ENCODE results near the gene CPT1C. TPM values are rescaled to one million over a fixed set of nuclear protein-coding genes. Genes with fewer than 3 reads are reported as not detected.

CPT1C gene
- total RNA-seq, 2 donors from 2014 or later = 0.66 to 3.4 TPM

GRCh38 chr19:49696115-49696514, 5.2 kb downstream of the CPT1C start:
- H3K4me1 ChIP-seq = peaks cover 7% of the 10 kb centered on the region
- no peaks in the 10 kb centered on the region for H3K9me3 ChIP-seq
- H3K27ac ChIP-seq = no peak overlapping the region
- H3K36me3 ChIP-seq (replicated peaks in 1 of 2; ENCODE audit: insufficient read depth in 1 of 2, low read depth in 2 of 2) = no peaks in the 10 kb centered on the region
- DNase-seq (no peak), ATAC-seq (no peak)
- no peak for TF ChIP-seq CTCF (IDR thresholded peaks at IDR 0.05)
- TF ChIP-seq POLR2A (IDR thresholded peaks at IDR 0.05) = no peak
- no peak overlapping the region for H3K4me3 ChIP-seq
- peaks cover 0 to under 1% of the 10 kb centered on the region in 2 donors for H3K27me3 ChIP-seq
- intact Hi-C loops (cut with DNase I) = no loop called here
- 82 to 83% methylated on average over 6 of the region's 6 CpGs for WGBS, 2 donors

GRCh38 chr19:49696865-49697264, 5.9 kb downstream of the CPT1C start:
- Histone ChIP-seq H3K27ac (no peak overlapping the region), H3K9me3 (no peaks in the 10 kb centered on the region), H3K36me3 (replicated peaks in 1 of 2; ENCODE audit: insufficient read depth in 1 of 2, low read depth in 2 of 2) (no peaks in the 10 kb centered on the region), H3K27me3 (peaks cover 0 to 6% of the 10 kb centered on the region in 2 donors), H3K4me1 (no peaks in the 10 kb centered on the region), H3K4me3 (no peak overlapping the region)
- 80 to 85% methylated on average over 7 of the region's 7 CpGs for WGBS, 2 donors
- no peak for TF ChIP-seq CTCF (IDR thresholded peaks at IDR 0.05)
- no peak for TF ChIP-seq POLR2A (IDR thresholded peaks at IDR 0.05)
- intact Hi-C loops (cut with DNase I) = no loop called here
- no peak for ATAC-seq
- no peak for DNase-seq

- Histone ChIP-seq H3K9me3 (no peaks in the 10 kb centered on the region), H3K27ac (no peak overlapping the region), H3K4me1 (no peaks in the 10 kb centered on the region), H3K4me3 (no peak overlapping the region), H3K36me3 (replicated peaks in 1 of 2; ENCODE audit: insufficient read depth in 1 of 2, low read depth in 2 of 2) (no peaks in the 10 kb centered on the region), H3K27me3 (peaks cover 0 to 6% of the 10 kb centered on the region in 2 donors)
- intact Hi-C loops (cut with DNase I) = no loop called here
- TF ChIP-seq POLR2A (IDR thresholded peaks at IDR 0.05) = no peak
- TF ChIP-seq CTCF (IDR thresholded peaks at IDR 0.05) = no peak
- ATAC-seq (no peak), DNase-seq (no peak)
- 78 to 83% methylated on average over 4 to 5 of the region's 5 CpGs for WGBS, 2 donors
Observed at GRCh38 chr19:49699364-49699763, 8.4 kb downstream of the CPT1C start.

GRCh38 chr19:49700563-49700962, 9.6 kb downstream of the CPT1C start:
- ATAC-seq = no peak
- intact Hi-C loops (cut with DNase I) = no loop called here
- no peak for DNase-seq
- H3K9me3 ChIP-seq = no peaks in the 10 kb centered on the region
- no peaks in the 10 kb centered on the region for H3K4me1 ChIP-seq
- TF ChIP-seq POLR2A (IDR thresholded peaks at IDR 0.05) = no peak
- no peak for TF ChIP-seq CTCF (IDR thresholded peaks at IDR 0.05)
- WGBS, 2 donors = 36 to 45% methylated on average over 9 to 11 of the region's 11 CpGs
- peaks cover 0 to 6% of the 10 kb centered on the region in 2 donors for H3K27me3 ChIP-seq
- no peak overlapping the region for H3K4me3 ChIP-seq
- H3K27ac ChIP-seq = no peak overlapping the region
- no peaks in the 10 kb centered on the region for H3K36me3 ChIP-seq (replicated peaks in 1 of 2; ENCODE audit: insufficient read depth in 1 of 2, low read depth in 2 of 2)

GRCh38 chr19:49701271-49701786, 10.4 kb downstream of the CPT1C start:
- H3K9me3 ChIP-seq = no peaks in the 10 kb centered on the region
- H3K27me3 ChIP-seq = peaks cover 0 to 6% of the 10 kb centered on the region in 2 donors
- intact Hi-C loops (cut with DNase I) = no loop called here
- no peak for ATAC-seq
- H3K4me3 ChIP-seq = no peak overlapping the region
- no peaks in the 10 kb centered on the region for H3K36me3 ChIP-seq (replicated peaks in 1 of 2; ENCODE audit: insufficient read depth in 1 of 2, low read depth in 2 of 2)
- 33 to 42% methylated on average over 23 to 37 of the region's 40 CpGs for WGBS, 2 donors
- DNase-seq = no peak
- H3K4me1 ChIP-seq = no peaks in the 10 kb centered on the region
- H3K27ac ChIP-seq = no peak overlapping the region
- no peak for TF ChIP-seq POLR2A (IDR thresholded peaks at IDR 0.05)
- TF ChIP-seq CTCF (IDR thresholded peaks at IDR 0.05) = no peak

Data from body of pancreas (tissue), 4 donors.